HepG2 (cell line): Measurements from ENCODE around the gene ADCY10. TPM values are rescaled to one million over a fixed set of nuclear protein-coding genes. Genes with fewer than 3 reads are reported as not detected.

Experiments used
- ATAC-seq: fragments of 200-7000 bp; cut with Tn5 transposase; 3 replicates; pipeline ENCODE4 v1.9.1; 2020; ENCODE audit warnings: mild to moderate bottlenecking, moderate library complexity
- BruUV-seq: library from RNA; stranded (reverse); fragments of 400-500 nt; replicated peaks from 2 replicates; lab custom pipeline; 2021; lab: Mats Ljungman, UMichigan
- CTCF ChIA-PET: fragments of 300-600 bp; formaldehyde crosslinking; extraction: SDS; loops from one replicate; lab custom pipeline; 2021; ENCODE audit warnings: low total read pairs, inconsistent platforms, low intra/inter-chr PET ratio; lab: Yijun Ruan, JAX
- POLR2A ChIA-PET: fragments of 350-600 bp; sonication (Branson Sonifier 250); formaldehyde crosslinking; loops from one replicate; lab custom pipeline; 2020; ENCODE audit warnings: antibody characterized with exemption, inconsistent platforms; lab: Yijun Ruan, JAX
- DNase-seq: peaks from one replicate; pipeline ENCODE4 v3.0.0-alpha.2; 2015; ENCODE audit warnings: low spot score
- FAIRE-seq: peaks from 3 replicates; lab custom pipeline; 2011; peaks lifted over from hg19 to GRCh38; lab: Jason Lieb, UNC
- H2AFZ ChIP-seq: one replicate; pipeline ENCODE4 v1.6.1; 2011; ENCODE audit warnings: low read length, inconsistent platforms
- H3K27ac ChIP-seq: fragments of 300-600 bp; 3 replicates; pipeline ENCODE4 v1.8.0; 2011; ENCODE audit warnings: mixed run types, mild to moderate bottlenecking, mixed read lengths, low read length, inconsistent platforms; ENCODE audit not compliant: insufficient read depth; ENCODE audit errors: extremely low read length
- H3K27me3 ChIP-seq, 2 experiments: fragments of 200-600 bp in 1 of 2; 2 replicates in 1 of 2; 3 replicates in 1 of 2; pipeline versions ENCODE4 v1.6.0 to v1.8.0; 2011; ENCODE audit warnings: low read length in 2 of 2, mild to moderate bottlenecking in 2 of 2, moderate library complexity in 2 of 2, inconsistent platforms in 1 of 2; ENCODE audit not compliant: insufficient read depth in 2 of 2, control insufficient read depth in 1 of 2
- H3K36me3 ChIP-seq, 2 experiments: fragments of 200-600 bp in 1 of 2; replicated peaks in 1 of 2; 2 replicates in 1 of 2; 3 replicates in 1 of 2; pipeline versions ENCODE4 v1.5.1 to v1.8.0; 2011; ENCODE audit warnings: low read length in 2 of 2, inconsistent platforms in 1 of 2; ENCODE audit not compliant: insufficient read depth in 2 of 2, control insufficient read depth in 1 of 2
- H3K4me1 ChIP-seq: 2 replicates; pipeline ENCODE4 v1.5.1; 2012; ENCODE audit warnings: low read length, inconsistent platforms; ENCODE audit not compliant: insufficient read depth
- H3K4me2 ChIP-seq: 2 replicates; pipeline ENCODE4 v1.6.0; 2011; ENCODE audit warnings: low read depth, low read length, inconsistent platforms
- H3K4me3 ChIP-seq, 3 experiments: fragments of 200-600 bp in 1 of 3; sonication (generic), shearing (Covaris generic) in 1 of 3; replicated peaks in 1 of 3; 2 replicates each; pipeline ENCODE4 v1.5.1; 2011 to 2016; ENCODE audit warnings: low read length in 3 of 3, inconsistent platforms in 2 of 3, low read depth in 2 of 3, mild to moderate bottlenecking in 2 of 3, control low read depth in 1 of 3, mixed read lengths in 1 of 3; ENCODE audit not compliant: insufficient read depth in 1 of 3
- H3K79me2 ChIP-seq: one replicate; pipeline ENCODE4 v1.6.1; 2011; ENCODE audit warnings: low read length, inconsistent platforms; ENCODE audit not compliant: insufficient read depth
- H3K9ac ChIP-seq: 2 replicates; pipeline ENCODE4 v1.6.0; 2011; ENCODE audit warnings: mild to moderate bottlenecking, low read depth, low read length, inconsistent platforms; ENCODE audit not compliant: insufficient read depth
- H3K9me3 ChIP-seq: 2 replicates; pipeline ENCODE4 v1.5.1; 2012; ENCODE audit warnings: mild to moderate bottlenecking, low read length
- H4K20me1 ChIP-seq: 2 replicates; pipeline ENCODE4 v1.6.0; 2011; ENCODE audit warnings: inconsistent platforms, mild to moderate bottlenecking, low read length, moderate library complexity; ENCODE audit not compliant: insufficient read depth
- FOXP1 ChIP-seq, 2 experiments: fragments of 450-650 bp in 1 of 2; IDR thresholded peaks; 2 replicates each; pipeline ENCODE4 v1.6.1; 2017 to 2018; ENCODE audit warnings: antibody characterized with exemption in 1 of 2
- IRX3 ChIP-seq: sonication (generic); formaldehyde crosslinking; IDR thresholded peaks from 2 replicates; pipeline ENCODE4 v1.8.1; 2023; ENCODE audit warnings: mild to moderate bottlenecking, low read depth, missing genetic modification reagents, borderline replicate concordance
- SUZ12 ChIP-seq: fragments of 150-350 bp; IDR thresholded peaks from 2 replicates; pipeline ENCODE4 v1.6.1; 2014; ENCODE audit warnings: low read depth, low read length
- TCF7 ChIP-seq: sonication (generic); IDR thresholded peaks from 2 replicates; pipeline ENCODE4 v1.6.1; 2016; ENCODE audit warnings: antibody characterized with exemption, low read depth
- ZBTB46 ChIP-seq: sonication (generic); formaldehyde crosslinking; IDR thresholded peaks from 2 replicates; pipeline ENCODE4 v1.4.0; 2020; ENCODE audit warnings: mild to moderate bottlenecking, missing genetic modification reagents, borderline replicate concordance
- ZNF101 ChIP-seq: sonication (generic); formaldehyde crosslinking; IDR thresholded peaks from 2 replicates; pipeline ENCODE4 v1.4.0; 2020; ENCODE audit warnings: mild to moderate bottlenecking, low read depth, missing genetic modification reagents, borderline replicate concordance
- ZNF282 ChIP-seq: fragments of 450-650 bp; IDR thresholded peaks from 2 replicates; pipeline ENCODE4 v1.6.1; 2018; ENCODE audit not compliant: partially characterized antibody
- ZNF580 ChIP-seq: IDR thresholded peaks from 2 replicates; pipeline ENCODE4 v1.6.1; 2016; ENCODE audit warnings: low read depth, borderline replicate concordance
- ZNF652 ChIP-seq: IDR thresholded peaks from 2 replicates; pipeline ENCODE4 v1.6.1; 2016; ENCODE audit warnings: low read depth, borderline replicate concordance
- ZNF761 ChIP-seq: sonication (generic); formaldehyde crosslinking; conservative IDR thresholded peaks from 2 replicates; pipeline ENCODE4 v1.4.0; 2020; ENCODE audit warnings: mild to moderate bottlenecking, missing genetic modification reagents
- WGBS: methylation state at CpG from one replicate; pipeline ENCODE4 v1.1.6; 2017; ENCODE audit warnings: low lambda C conversion rate; 5-methylcytosine and 5-hydroxymethylcytosine counted together
- in situ Hi-C: cut with HindIII; loops from 2 replicates; pipeline ENCODE4 v1.10.0; 2017; ENCODE audit warnings: low pct_unique_long_range_greater_than_20kb; ENCODE audit not compliant: extremely low pct_ligation_motif_present
- intact Hi-C: fragments of 100-400 bp; cut with micrococcal nuclease; formaldehyde crosslinking; loops from one replicate; pipeline ENCODE4 v1.10.0; 2022; ENCODE audit not compliant: unreplicated experiment
- polyA plus RNA-seq, 8 experiments: library from polyadenylated mRNA; depleted of rRNA in 3 of 8; stranded (reverse) in 7 of 8; unstranded in 1 of 8; fragments of >200 nt; fragmentation: Illumina TruSeq in 4 of 8; extraction: Trizol in 4 of 8; gene quantifications; 2 replicates each; pipeline versions ENCODE4 v1.2.1 to v1.2.3, GENCODE V29; 2011 to 2016; ENCODE audit warnings: low read depth in 4 of 8, missing spikeins in 1 of 8, mixed read lengths in 1 of 8; ENCODE audit not compliant: insufficient read depth in 1 of 8
- total RNA-seq, 5 experiments: library from RNA; depleted of rRNA; stranded (reverse); fragments of >200 nt; fragmentation: Illumina TruSeq; extraction: Trizol; gene quantifications; 2 replicates each; pipeline ENCODE4 v1.2.3, GENCODE V29; 2016; ENCODE audit warnings: low read depth in 1 of 5
- TF ChIP-seq, protein P1 (sequence below): IDR thresholded peaks from 2 replicates; pipeline ENCODE4 v1.6.1; 2012; ENCODE audit warnings: low read depth, low read length, improper control_type of control experiment
- TF ChIP-seq, protein P2 (sequence below): sonication (generic); formaldehyde crosslinking; IDR thresholded peaks from 2 replicates; pipeline ENCODE4 v1.5.0; 2020; ENCODE audit warnings: mild to moderate bottlenecking, missing genetic modification reagents, borderline replicate concordance

ADCY10 gene
- total and polyA plus RNA-seq, 2 of the 13 experiments (the other 11 are each of a cell fraction or from before 2014, with no cell fraction given) = 0.02 to 0.03 TPM

DNA sequence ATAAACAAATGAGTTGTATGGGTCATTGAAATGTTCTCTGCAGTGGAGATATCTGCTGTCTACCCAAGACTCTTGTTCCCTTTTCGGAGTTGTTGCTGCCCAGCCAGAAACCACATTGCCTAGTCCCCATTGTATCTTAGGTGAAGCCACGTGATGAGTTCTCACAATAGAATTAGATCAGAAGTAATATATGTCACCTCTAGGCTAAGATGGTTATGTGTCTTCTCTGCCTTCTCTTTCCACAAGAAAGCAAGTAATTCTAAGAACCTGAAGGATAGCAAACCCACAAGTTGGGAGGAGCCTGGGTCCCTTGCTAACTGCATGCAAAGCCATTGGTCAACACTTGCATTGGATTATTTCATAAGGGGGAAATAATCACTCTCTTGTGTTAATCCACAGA lies 76.6 kb downstream of the ADCY10 start:
- H3K36me3 ChIP-seq = no peaks in the 10 kb centered on the region
- H3K4me2 ChIP-seq = no peak overlapping the region
- ATAC-seq (no peak), DNase-seq (no peak), FAIRE-seq (no peak)
- POLR2A ChIA-PET = no interaction called here
- H3K27me3 ChIP-seq = no peaks in the 10 kb centered on the region; a peak in 1 of 5 replicates
- no peaks in the 10 kb centered on the region for H3K9me3 ChIP-seq
- no peaks in the 10 kb centered on the region for H3K79me2 ChIP-seq
- intact Hi-C loops = no loop called here
- H3K4me1 ChIP-seq = no peaks in the 10 kb centered on the region
- no peak overlapping the region for H3K9ac ChIP-seq
- CTCF ChIA-PET = no interaction called here
- no peak overlapping the region for H3K4me3 ChIP-seq
- 42% methylated on average over 2 of the region's 2 CpGs for WGBS
- H3K27ac ChIP-seq = no peak overlapping the region
- H2AFZ ChIP-seq = no peak overlapping the region
- BruUV-seq = no TSS peak
- no peaks in the 10 kb centered on the region for H4K20me1 ChIP-seq
- in situ Hi-C loops = no loop called here
- TF ChIP-seq ZNF761 (CRISPR knock-in tag) (no peak), ZNF282 (no peak), TCF7 (no peak), ZNF580 (CRISPR knock-in tag) (no peak), ZNF101 (CRISPR knock-in tag) (no peak), SUZ12 (no peak), ZNF652 (no peak), IRX3 (CRISPR knock-in tag) (no peak), FOXP1 (IDR thresholded peaks at IDR 0.05) (no peak), FOXP1 (CRISPR knock-in tag; IDR thresholded peaks at IDR 0.05) (no peak), ZBTB46 (CRISPR knock-in tag) (no peak)
- TF ChIP-seq, protein P1, sequence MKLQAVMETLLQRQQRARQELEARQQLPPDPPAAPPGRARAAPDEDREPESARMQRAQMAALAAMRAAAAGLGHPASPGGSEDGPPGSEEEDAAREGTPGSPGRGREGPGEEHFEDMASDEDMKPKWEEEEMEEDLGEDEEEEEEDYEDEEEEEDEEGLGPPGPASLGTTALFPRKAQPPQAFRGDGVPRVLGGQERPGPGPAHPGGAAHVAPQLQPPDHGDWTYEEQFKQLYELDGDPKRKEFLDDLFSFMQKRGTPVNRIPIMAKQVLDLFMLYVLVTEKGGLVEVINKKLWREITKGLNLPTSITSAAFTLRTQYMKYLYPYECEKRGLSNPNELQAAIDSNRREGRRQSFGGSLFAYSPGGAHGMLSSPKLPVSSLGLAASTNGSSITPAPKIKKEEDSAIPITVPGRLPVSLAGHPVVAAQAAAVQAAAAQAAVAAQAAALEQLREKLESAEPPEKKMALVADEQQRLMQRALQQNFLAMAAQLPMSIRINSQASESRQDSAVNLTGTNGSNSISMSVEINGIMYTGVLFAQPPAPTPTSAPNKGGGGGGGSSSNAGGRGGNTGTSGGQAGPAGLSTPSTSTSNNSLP = no peak
- TF ChIP-seq, protein P2, sequence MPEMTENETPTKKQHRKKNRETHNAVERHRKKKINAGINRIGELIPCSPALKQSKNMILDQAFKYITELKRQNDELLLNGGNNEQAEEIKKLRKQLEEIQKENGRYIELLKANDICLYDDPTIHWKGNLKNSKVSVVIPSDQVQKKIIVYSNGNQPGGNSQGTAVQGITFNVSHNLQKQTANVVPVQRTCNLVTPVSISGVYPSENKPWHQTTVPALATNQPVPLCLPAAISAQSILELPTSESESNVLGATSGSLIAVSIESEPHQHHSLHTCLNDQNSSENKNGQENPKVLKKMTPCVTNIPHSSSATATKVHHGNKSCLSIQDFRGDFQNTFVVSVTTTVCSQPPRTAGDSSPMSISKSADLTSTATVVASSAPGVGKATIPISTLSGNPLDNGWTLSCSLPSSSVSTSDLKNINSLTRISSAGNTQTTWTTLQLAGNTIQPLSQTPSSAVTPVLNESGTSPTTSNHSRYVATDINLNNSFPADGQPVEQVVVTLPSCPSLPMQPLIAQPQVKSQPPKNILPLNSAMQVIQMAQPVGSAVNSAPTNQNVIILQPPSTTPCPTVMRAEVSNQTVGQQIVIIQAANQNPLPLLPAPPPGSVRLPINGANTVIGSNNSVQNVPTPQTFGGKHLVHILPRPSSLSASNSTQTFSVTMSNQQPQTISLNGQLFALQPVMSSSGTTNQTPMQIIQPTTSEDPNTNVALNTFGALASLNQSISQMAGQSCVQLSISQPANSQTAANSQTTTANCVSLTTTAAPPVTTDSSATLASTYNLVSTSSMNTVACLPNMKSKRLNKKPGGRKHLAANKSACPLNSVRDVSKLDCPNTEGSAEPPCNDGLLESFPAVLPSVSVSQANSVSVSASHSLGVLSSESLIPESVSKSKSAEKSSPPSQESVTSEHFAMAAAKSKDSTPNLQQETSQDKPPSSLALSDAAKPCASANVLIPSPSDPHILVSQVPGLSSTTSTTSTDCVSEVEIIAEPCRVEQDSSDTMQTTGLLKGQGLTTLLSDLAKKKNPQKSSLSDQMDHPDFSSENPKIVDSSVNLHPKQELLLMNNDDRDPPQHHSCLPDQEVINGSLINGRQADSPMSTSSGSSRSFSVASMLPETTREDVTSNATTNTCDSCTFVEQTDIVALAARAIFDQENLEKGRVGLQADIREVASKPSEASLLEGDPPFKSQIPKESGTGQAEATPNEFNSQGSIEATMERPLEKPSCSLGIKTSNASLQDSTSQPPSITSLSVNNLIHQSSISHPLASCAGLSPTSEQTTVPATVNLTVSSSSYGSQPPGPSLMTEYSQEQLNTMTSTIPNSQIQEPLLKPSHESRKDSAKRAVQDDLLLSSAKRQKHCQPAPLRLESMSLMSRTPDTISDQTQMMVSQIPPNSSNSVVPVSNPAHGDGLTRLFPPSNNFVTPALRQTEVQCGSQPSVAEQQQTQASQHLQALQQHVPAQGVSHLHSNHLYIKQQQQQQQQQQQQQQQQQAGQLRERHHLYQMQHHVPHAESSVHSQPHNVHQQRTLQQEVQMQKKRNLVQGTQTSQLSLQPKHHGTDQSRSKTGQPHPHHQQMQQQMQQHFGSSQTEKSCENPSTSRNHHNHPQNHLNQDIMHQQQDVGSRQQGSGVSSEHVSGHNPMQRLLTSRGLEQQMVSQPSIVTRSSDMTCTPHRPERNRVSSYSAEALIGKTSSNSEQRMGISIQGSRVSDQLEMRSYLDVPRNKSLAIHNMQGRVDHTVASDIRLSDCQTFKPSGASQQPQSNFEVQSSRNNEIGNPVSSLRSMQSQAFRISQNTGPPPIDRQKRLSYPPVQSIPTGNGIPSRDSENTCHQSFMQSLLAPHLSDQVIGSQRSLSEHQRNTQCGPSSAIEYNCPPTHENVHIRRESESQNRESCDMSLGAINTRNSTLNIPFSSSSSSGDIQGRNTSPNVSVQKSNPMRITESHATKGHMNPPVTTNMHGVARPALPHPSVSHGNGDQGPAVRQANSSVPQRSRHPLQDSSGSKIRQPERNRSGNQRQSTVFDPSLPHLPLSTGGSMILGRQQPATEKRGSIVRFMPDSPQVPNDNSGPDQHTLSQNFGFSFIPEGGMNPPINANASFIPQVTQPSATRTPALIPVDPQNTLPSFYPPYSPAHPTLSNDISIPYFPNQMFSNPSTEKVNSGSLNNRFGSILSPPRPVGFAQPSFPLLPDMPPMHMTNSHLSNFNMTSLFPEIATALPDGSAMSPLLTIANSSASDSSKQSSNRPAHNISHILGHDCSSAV (CRISPR knock-in tag) = no peak
